HCT116 (cell line): Measurements from ENCODE around the gene GEMIN4. TPM values are rescaled to one million over a fixed set of nuclear protein-coding genes. Genes with fewer than 3 reads are reported as not detected.

ENCODE experiments used
- ATAC-seq: fragments of 200-7000 bp; cut with Tn5 transposase; 2 replicates; pipeline ENCODE4 v1.9.1; 2020; ENCODE audit warnings: mild to moderate bottlenecking, moderate library complexity
- BruUV-seq: library from RNA; stranded (reverse); fragments of 400-500 nt; replicated peaks from 2 replicates; lab custom pipeline; 2021; lab: Mats Ljungman, UMichigan
- CTCF ChIA-PET: fragments of 300-600 bp; sonication (Branson Sonifier 250); formaldehyde crosslinking; loops from one replicate; lab custom pipeline; 2021; ENCODE audit warnings: antibody characterized with exemption; lab: Charles Lee
- POLR2A ChIA-PET: fragments of 300-600, 350-600 bp; sonication (Branson Sonifier 250); formaldehyde crosslinking; loops from one replicate; lab custom pipeline; 2021; ENCODE audit warnings: antibody characterized with exemption; lab: Charles Lee
- RAD21 ChIA-PET, 2 experiments: fragments of 300-600 bp; sonication (Branson Sonifier 250); formaldehyde crosslinking; loops; one replicate each; lab custom pipeline; 2023; ENCODE audit warnings: low total read pairs in 2 of 2; ENCODE audit not compliant: uncharacterized antibody in 2 of 2, unreplicated experiment in 2 of 2, low non-redundant PET in 1 of 2; lab: Charles Lee
- DNase-seq: peaks from one replicate; pipeline ENCODE4 v3.0.0-alpha.2; 2010; ENCODE audit warnings: low read depth, low spot score
- H2AFZ ChIP-seq: fragments of 200-600 bp; shearing (Covaris generic), sonication (generic); 2 replicates; pipeline ENCODE4 v1.6.1; 2017; ENCODE audit warnings: low read depth, mixed run types, mixed read lengths, antibody characterized with exemption, low read length; ENCODE audit not compliant: poor library complexity, severe bottlenecking
- H3K27ac ChIP-seq: 2 replicates; pipeline ENCODE4 v1.5.1; 2012; ENCODE audit warnings: low read depth, low read length
- H3K27me3 ChIP-seq: fragments of 200-600 bp; sonication (generic); 2 replicates; pipeline ENCODE4 v1.6.1; 2016; ENCODE audit warnings: mixed run types, low read length, mixed read lengths; ENCODE audit not compliant: insufficient read depth
- H3K36me3 ChIP-seq, 2 experiments: fragments of 200-500 bp in 1 of 2; fragments of 200-600 bp in 1 of 2; sonication (Bioruptor generic) in 1 of 2; sonication (generic) in 1 of 2; 2 replicates each; pipeline versions ENCODE4 v1.5.1 to v1.6.1; 2014 to 2016; ENCODE audit warnings: low read length in 2 of 2, inconsistent platforms in 1 of 2, mixed read lengths in 1 of 2, mixed run types in 1 of 2; ENCODE audit not compliant: insufficient read depth in 2 of 2, control insufficient read depth in 1 of 2
- H3K4me1 ChIP-seq, 2 experiments: fragments of 200-600 bp in 1 of 2; sonication (generic) in 1 of 2; 2 replicates each; pipeline versions ENCODE4 v1.5.1 to v1.6.1; 2012 to 2017; ENCODE audit warnings: low read length in 2 of 2, inconsistent platforms in 1 of 2, mild to moderate bottlenecking in 1 of 2, mixed read lengths in 1 of 2, mixed run types in 1 of 2, moderate library complexity in 1 of 2; ENCODE audit not compliant: insufficient read depth in 2 of 2, control insufficient read depth in 1 of 2
- H3K4me2 ChIP-seq: fragments of 200-600 bp; sonication (generic); 2 replicates; pipeline ENCODE4 v1.6.1; 2017; ENCODE audit warnings: mixed run types, low read length, mixed read lengths
- H3K4me3 ChIP-seq, 2 experiments: fragments of 200-600 bp in 1 of 2; sonication (generic) in 1 of 2; replicated peaks in 1 of 2; 2 replicates each; pipeline ENCODE4 v1.5.1; 2011 to 2016; ENCODE audit warnings: low read length in 2 of 2, control low read depth in 1 of 2, low read depth in 1 of 2, mild to moderate bottlenecking in 1 of 2, mixed read lengths in 1 of 2, mixed run types in 1 of 2
- H3K79me2 ChIP-seq: fragments of 200-600 bp; sonication (generic); 2 replicates; pipeline ENCODE4 v1.6.1; 2017; ENCODE audit warnings: mild to moderate bottlenecking, mixed run types, low read length, moderate library complexity, mixed read lengths; ENCODE audit not compliant: insufficient read depth
- H3K9ac ChIP-seq: fragments of 200-600 bp; sonication (generic); 2 replicates; pipeline ENCODE4 v1.6.1; 2016; ENCODE audit warnings: low read length, mixed read lengths
- H3K9me2 ChIP-seq: fragments of 200-600 bp; sonication (generic), shearing (Covaris generic); 2 replicates; pipeline ENCODE4 v1.6.1; 2017; ENCODE audit warnings: mixed run types, mild to moderate bottlenecking, moderate library complexity; ENCODE audit not compliant: insufficient read depth
- H3K9me3 ChIP-seq, 2 experiments: fragments of 200-500 bp in 1 of 2; fragments of 200-600 bp in 1 of 2; sonication (Bioruptor generic) in 1 of 2; sonication (generic) in 1 of 2; 2 replicates each; pipeline ENCODE4 v1.6.1; 2014 to 2017; ENCODE audit warnings: low read length in 2 of 2, mixed read lengths in 2 of 2, inconsistent platforms in 1 of 2, low read depth in 1 of 2, mild to moderate bottlenecking in 1 of 2, mixed run types in 1 of 2, moderate library complexity in 1 of 2; ENCODE audit not compliant: control insufficient read depth in 1 of 2, insufficient read depth in 1 of 2
- H4K20me1 ChIP-seq: fragments of 200-600 bp; sonication (generic), shearing (Covaris generic); 2 replicates; pipeline ENCODE4 v1.6.1; 2017; ENCODE audit warnings: mixed run types, mild to moderate bottlenecking, moderate library complexity; ENCODE audit not compliant: insufficient read depth
- CBX3 ChIP-seq: IDR thresholded peaks from 2 replicates; pipeline ENCODE4 v1.6.1; 2012; ENCODE audit warnings: low read depth
- CEBPB ChIP-seq: IDR thresholded peaks from 2 replicates; pipeline ENCODE4 v1.6.1; 2012; ENCODE audit warnings: low read depth
- POLR2A ChIP-seq: IDR thresholded peaks from 2 replicates; pipeline ENCODE4 v1.7.0; 2011; ENCODE audit warnings: borderline replicate concordance; ENCODE audit not compliant: insufficient read depth, insufficient read length; ENCODE audit errors: extremely low read depth
- POLR2AphosphoS5 ChIP-seq: IDR thresholded peaks from 2 replicates; pipeline ENCODE4 v1.6.1; 2011; ENCODE audit warnings: mild to moderate bottlenecking, low read depth, low read length, moderate library complexity
- ZFX ChIP-seq: fragments of 450-650 bp; IDR thresholded peaks from 2 replicates; pipeline ENCODE4 v1.6.1; 2017
- intact Hi-C: fragments of 100-400 bp; cut with micrococcal nuclease; formaldehyde crosslinking; loops from 2 replicates; pipeline ENCODE4 v1.10.0; 2022
- total RNA-seq: library from RNA; stranded (reverse); gene quantifications from one replicate; pipeline ENCODE4 v1.2.1, GENCODE V29; 2021; ENCODE audit not compliant: unreplicated experiment
- TF ChIP-seq, protein P1 (sequence below): IDR thresholded peaks from 2 replicates; pipeline ENCODE4 v1.6.1; 2012
- TF ChIP-seq, protein P2 (sequence below): IDR thresholded peaks from 2 replicates; pipeline ENCODE4 v1.6.1; 2012; ENCODE audit warnings: low read depth
- TF ChIP-seq, protein P3 (sequence below): IDR thresholded peaks from 2 replicates; pipeline ENCODE4 v1.6.1; 2011; ENCODE audit warnings: mild to moderate bottlenecking, low read length, moderate library complexity; ENCODE audit not compliant: insufficient replicate concordance; ENCODE audit errors: extremely low read depth

Gene GEMIN4
- total RNA-seq, 1 experiment from 2014 or later: 53.2 TPM

GRCh38 chr17:789160-789840, 37.2 kb upstream of the GEMIN4 start:
- no peak overlapping the region for H3K9ac ChIP-seq
- CTCF ChIA-PET: no interaction called here
- no peaks in the 10 kb centered on the region for H4K20me1 ChIP-seq
- RAD21 ChIA-PET: no interaction called here
- intact Hi-C loops: no loop called here
- DNase-seq: no peak
- H3K79me2 ChIP-seq: peaks cover 45% of the 10 kb centered on the region
- H3K4me2 ChIP-seq: no peak overlapping the region
- H3K27ac ChIP-seq: no peak overlapping the region
- H3K4me3 ChIP-seq: no peak overlapping the region
- H3K36me3 ChIP-seq: peaks cover 11 to 41% of the 10 kb centered on the region in 2 experiments; a peak in 3 of 4 replicates
- no peaks in the 10 kb centered on the region for H3K9me3 ChIP-seq
- no peaks in the 10 kb centered on the region for H3K27me3 ChIP-seq
- no TSS peak for BruUV-seq
- H3K4me1 ChIP-seq: no peaks in the 10 kb centered on the region; a peak in 1 of 4 replicates
- POLR2A ChIA-PET: no interaction called here
- TF ChIP-seq POLR2AphosphoS5 (no peak), CBX3 (no peak), CEBPB (no peak), ZFX (no peak), POLR2A (no peak)
- TF ChIP-seq, protein P1, sequence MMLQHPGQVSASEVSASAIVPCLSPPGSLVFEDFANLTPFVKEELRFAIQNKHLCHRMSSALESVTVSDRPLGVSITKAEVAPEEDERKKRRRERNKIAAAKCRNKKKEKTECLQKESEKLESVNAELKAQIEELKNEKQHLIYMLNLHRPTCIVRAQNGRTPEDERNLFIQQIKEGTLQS: no peak
- TF ChIP-seq, protein P2, sequence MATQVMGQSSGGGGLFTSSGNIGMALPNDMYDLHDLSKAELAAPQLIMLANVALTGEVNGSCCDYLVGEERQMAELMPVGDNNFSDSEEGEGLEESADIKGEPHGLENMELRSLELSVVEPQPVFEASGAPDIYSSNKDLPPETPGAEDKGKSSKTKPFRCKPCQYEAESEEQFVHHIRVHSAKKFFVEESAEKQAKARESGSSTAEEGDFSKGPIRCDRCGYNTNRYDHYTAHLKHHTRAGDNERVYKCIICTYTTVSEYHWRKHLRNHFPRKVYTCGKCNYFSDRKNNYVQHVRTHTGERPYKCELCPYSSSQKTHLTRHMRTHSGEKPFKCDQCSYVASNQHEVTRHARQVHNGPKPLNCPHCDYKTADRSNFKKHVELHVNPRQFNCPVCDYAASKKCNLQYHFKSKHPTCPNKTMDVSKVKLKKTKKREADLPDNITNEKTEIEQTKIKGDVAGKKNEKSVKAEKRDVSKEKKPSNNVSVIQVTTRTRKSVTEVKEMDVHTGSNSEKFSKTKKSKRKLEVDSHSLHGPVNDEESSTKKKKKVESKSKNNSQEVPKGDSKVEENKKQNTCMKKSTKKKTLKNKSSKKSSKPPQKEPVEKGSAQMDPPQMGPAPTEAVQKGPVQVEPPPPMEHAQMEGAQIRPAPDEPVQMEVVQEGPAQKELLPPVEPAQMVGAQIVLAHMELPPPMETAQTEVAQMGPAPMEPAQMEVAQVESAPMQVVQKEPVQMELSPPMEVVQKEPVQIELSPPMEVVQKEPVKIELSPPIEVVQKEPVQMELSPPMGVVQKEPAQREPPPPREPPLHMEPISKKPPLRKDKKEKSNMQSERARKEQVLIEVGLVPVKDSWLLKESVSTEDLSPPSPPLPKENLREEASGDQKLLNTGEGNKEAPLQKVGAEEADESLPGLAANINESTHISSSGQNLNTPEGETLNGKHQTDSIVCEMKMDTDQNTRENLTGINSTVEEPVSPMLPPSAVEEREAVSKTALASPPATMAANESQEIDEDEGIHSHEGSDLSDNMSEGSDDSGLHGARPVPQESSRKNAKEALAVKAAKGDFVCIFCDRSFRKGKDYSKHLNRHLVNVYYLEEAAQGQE: no peak
- TF ChIP-seq, protein P3, sequence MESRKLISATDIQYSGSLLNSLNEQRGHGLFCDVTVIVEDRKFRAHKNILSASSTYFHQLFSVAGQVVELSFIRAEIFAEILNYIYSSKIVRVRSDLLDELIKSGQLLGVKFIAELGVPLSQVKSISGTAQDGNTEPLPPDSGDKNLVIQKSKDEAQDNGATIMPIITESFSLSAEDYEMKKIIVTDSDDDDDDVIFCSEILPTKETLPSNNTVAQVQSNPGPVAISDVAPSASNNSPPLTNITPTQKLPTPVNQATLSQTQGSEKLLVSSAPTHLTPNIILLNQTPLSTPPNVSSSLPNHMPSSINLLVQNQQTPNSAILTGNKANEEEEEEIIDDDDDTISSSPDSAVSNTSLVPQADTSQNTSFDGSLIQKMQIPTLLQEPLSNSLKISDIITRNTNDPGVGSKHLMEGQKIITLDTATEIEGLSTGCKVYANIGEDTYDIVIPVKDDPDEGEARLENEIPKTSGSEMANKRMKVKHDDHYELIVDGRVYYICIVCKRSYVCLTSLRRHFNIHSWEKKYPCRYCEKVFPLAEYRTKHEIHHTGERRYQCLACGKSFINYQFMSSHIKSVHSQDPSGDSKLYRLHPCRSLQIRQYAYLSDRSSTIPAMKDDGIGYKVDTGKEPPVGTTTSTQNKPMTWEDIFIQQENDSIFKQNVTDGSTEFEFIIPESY: no peak
- TF ChIP-seq, all 23 proteins: peak for 0
- ATAC-seq: no peak
- Histone ChIP-seq H2AFZ (no peak overlapping the region), H3K9me2 (no peaks in the 10 kb centered on the region)
